Stimulated activated memory B cell treated with anti-CD40 and anti-IgM and Interleukin-4, amounts not matched to agents 10 μg/mL and 1 μg/mL and 100 μg/mL, for 72 hours (primary cell): Measurements from ENCODE around the gene TCEA3.

Source experiments
- ATAC-seq: fragments of 150-1000 bp; cut with Tn5 transposase; 2 replicates; pipeline ENCODE4 v1.10.0; 2021
- H3K27ac Mint-ChIP-seq: one replicate; pipeline ENCODE4 v1.8.0; 2022; ENCODE audit warnings: mild to moderate bottlenecking, mixed read lengths
- H3K27me3 Mint-ChIP-seq: one replicate; pipeline ENCODE4 v1.8.0; 2022; ENCODE audit warnings: mixed read lengths
- H3K36me3 Mint-ChIP-seq: one replicate; pipeline ENCODE4 v1.8.0; 2022; ENCODE audit warnings: mixed read lengths
- H3K4me1 Mint-ChIP-seq: one replicate; pipeline ENCODE4 v1.8.0; 2022; ENCODE audit warnings: mixed read lengths
- H3K4me3 Mint-ChIP-seq: one replicate; pipeline ENCODE4 v1.8.0; 2022; ENCODE audit warnings: mild to moderate bottlenecking, moderate library complexity, mixed read lengths
- H3K9me3 Mint-ChIP-seq: one replicate; pipeline ENCODE4 v1.8.0; 2022; ENCODE audit warnings: mixed read lengths

TCEA3 gene

GRCh38 chr1:23417570-23417969 lies 7.0 kb downstream of the TCEA3 start:
- Mint-ChIP-seq H3K36me3 (no peaks in the 10 kb centered on the region), H3K4me3 (no peak overlapping the region), H3K9me3 (no peaks in the 10 kb centered on the region), H3K4me1 (peaks cover 4% of the 10 kb centered on the region), H3K27me3 (peaks cover 8% of the 10 kb centered on the region), H3K27ac (no peak overlapping the region)
- no peak for ATAC-seq

DNA sequence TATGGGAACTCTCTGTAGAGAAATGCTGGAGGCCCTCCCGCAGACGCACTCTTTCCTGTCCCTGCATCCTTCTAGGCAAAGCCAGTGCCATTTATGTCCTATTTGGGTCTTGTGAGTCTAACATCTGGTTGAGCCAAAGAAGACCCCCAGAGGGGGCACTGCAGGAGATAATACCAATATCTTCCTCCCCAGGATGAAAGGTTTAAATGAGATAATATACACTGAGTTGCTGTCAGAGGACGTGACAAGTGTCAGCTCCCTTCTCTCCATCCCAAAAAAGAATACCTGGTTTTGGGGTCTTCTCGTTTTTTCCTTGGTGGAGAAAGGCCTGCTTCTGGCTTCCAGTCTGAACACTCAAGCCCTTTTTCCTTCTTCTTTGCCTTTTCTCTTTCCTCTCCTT lies 7.6 kb downstream of the TCEA3 start:
- H3K4me1 Mint-ChIP-seq = no peaks in the 10 kb centered on the region
- H3K27me3 Mint-ChIP-seq = peaks cover 2% of the 10 kb centered on the region
- no peaks in the 10 kb centered on the region for H3K36me3 Mint-ChIP-seq
- H3K4me3 Mint-ChIP-seq = no peak overlapping the region
- ATAC-seq = no peak
- H3K27ac Mint-ChIP-seq = no peak overlapping the region
- H3K9me3 Mint-ChIP-seq = no peaks in the 10 kb centered on the region

- no peak overlapping the region for H3K4me3 Mint-ChIP-seq
- no peaks in the 10 kb centered on the region for H3K9me3 Mint-ChIP-seq
- H3K27me3 Mint-ChIP-seq = no peaks in the 10 kb centered on the region
- ATAC-seq = no peak
- no peak overlapping the region for H3K27ac Mint-ChIP-seq
- no peaks in the 10 kb centered on the region for H3K36me3 Mint-ChIP-seq
- peaks cover 7% of the 10 kb centered on the region for H3K4me1 Mint-ChIP-seq
These were observed 15.7 kb downstream of the TCEA3 start for GRCh38 chr1:23408797-23409290.

- H3K9me3 Mint-ChIP-seq = no peaks in the 10 kb centered on the region
- no peaks in the 10 kb centered on the region for H3K36me3 Mint-ChIP-seq
- peaks cover 8% of the 10 kb centered on the region for H3K4me1 Mint-ChIP-seq
- no peaks in the 10 kb centered on the region for H3K27me3 Mint-ChIP-seq
- no peak for ATAC-seq
- no peak overlapping the region for H3K4me3 Mint-ChIP-seq
- no peak overlapping the region for H3K27ac Mint-ChIP-seq
These were observed 17.4 kb downstream of the TCEA3 start for GRCh38 chr1:23407016-23407630.

DNA sequence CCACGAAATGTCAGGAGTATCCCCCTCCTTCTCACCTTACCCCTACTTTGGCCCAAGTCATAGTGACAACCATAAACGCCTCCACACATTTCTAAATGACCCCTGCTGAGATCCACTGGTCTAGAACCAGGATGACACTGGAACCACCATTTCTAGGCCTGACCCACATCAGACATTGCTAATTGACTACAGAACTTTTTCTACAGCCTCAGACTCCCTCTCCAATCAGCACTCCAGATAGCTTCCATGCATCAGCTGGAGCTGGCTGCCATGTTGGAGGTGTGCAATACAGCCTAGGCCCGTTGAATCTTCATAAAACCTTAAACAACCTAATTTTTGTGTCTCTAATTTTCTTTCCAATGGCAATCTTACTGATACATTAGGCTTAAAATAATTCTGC lies 18.6 kb downstream of the TCEA3 start:
- no peak for ATAC-seq
- Mint-ChIP-seq H3K36me3 (no peaks in the 10 kb centered on the region), H3K27ac (no peak overlapping the region), H3K27me3 (no peaks in the 10 kb centered on the region), H3K4me1 (peaks cover 8% of the 10 kb centered on the region), H3K9me3 (no peaks in the 10 kb centered on the region), H3K4me3 (no peak overlapping the region)

DNA sequence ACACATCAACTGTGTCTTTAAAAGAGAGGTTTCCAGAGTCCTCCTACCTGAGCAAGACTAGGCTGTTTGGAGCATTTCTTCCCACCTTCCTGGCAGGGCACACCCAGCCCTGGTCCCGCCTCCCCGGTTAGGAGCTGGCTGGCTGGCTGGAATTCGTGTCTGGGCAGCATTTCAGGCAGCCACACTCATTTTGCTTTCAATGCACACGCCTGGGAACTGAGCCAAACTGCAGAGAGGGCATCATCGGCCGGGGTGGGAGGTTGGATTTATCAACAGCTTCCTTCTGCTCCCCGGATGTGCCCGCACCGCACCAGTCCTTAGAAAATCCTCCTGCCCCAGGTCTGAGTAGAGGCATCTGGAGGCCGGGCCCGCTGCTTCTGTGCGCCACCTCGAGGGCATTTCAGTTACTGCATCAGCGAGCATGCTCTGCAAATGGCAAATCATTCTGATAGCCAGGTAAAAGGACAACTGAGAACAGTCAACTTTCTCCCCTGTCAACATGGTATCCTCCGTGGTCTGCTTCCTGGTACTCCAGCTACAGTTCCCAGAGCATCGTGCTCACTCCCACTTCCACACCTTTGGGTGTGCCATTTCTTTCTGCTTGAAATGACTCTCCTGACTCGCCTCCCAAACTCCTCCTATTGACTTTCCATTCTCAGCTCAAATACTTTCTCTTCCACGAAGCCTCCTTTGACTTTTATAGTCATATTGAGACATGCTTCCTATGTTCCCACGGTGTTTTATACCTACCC lies 20.6 kb downstream of the TCEA3 start:
- Mint-ChIP-seq H3K9me3 (no peaks in the 10 kb centered on the region), H3K27me3 (no peaks in the 10 kb centered on the region), H3K4me1 (peaks cover 8% of the 10 kb centered on the region), H3K4me3 (no peak overlapping the region), H3K36me3 (no peaks in the 10 kb centered on the region), H3K27ac (no peak overlapping the region)
- peak; percentile 83 for ATAC-seq

GRCh38 chr1:23403355-23403734 lies 21.2 kb downstream of the TCEA3 start:
- Mint-ChIP-seq H3K4me3 (no peak overlapping the region), H3K27me3 (no peaks in the 10 kb centered on the region), H3K9me3 (no peaks in the 10 kb centered on the region), H3K27ac (no peak overlapping the region), H3K36me3 (no peaks in the 10 kb centered on the region), H3K4me1 (peaks cover 8% of the 10 kb centered on the region)
- no peak for ATAC-seq

GRCh38 chr1:23403038-23403336 lies 21.6 kb downstream of the TCEA3 start:
- H3K4me3 Mint-ChIP-seq = no peak overlapping the region
- H3K4me1 Mint-ChIP-seq = peaks cover 8% of the 10 kb centered on the region
- ATAC-seq = no peak

GRCh38 chr1:23402286-23403037 lies 22.1 kb downstream of the TCEA3 start:
- Mint-ChIP-seq H3K4me3 (no peak overlapping the region), H3K27ac (no peak overlapping the region)

More at GRCh38 chr1:23403038-23403336, 21.6 kb downstream of the TCEA3 start:
- Mint-ChIP-seq H3K27ac (no peak overlapping the region), H3K36me3 (no peaks in the 10 kb centered on the region), H3K9me3 (no peaks in the 10 kb centered on the region), H3K27me3 (no peaks in the 10 kb centered on the region)

GRCh38 chr1:23401313-23401712 lies 23.2 kb downstream of the TCEA3 start:
- Mint-ChIP-seq H3K27ac (no peak overlapping the region), H3K4me3 (no peak overlapping the region), H3K36me3 (no peaks in the 10 kb centered on the region), H3K9me3 (no peaks in the 10 kb centered on the region), H3K27me3 (no peaks in the 10 kb centered on the region), H3K4me1 (peaks cover 8% of the 10 kb centered on the region)
- no peak for ATAC-seq

More at GRCh38 chr1:23402286-23403037, 22.1 kb downstream of the TCEA3 start:
- no peak for ATAC-seq
- Mint-ChIP-seq H3K27me3 (no peaks in the 10 kb centered on the region), H3K9me3 (no peaks in the 10 kb centered on the region), H3K4me1 (peaks cover 8% of the 10 kb centered on the region), H3K36me3 (no peaks in the 10 kb centered on the region)

- Mint-ChIP-seq H3K36me3 (no peaks in the 10 kb centered on the region), H3K27me3 (no peaks in the 10 kb centered on the region), H3K4me1 (peaks cover 8% of the 10 kb centered on the region), H3K4me3 (no peak overlapping the region), H3K27ac (no peak overlapping the region), H3K9me3 (no peaks in the 10 kb centered on the region)
- no peak for ATAC-seq
These were observed 24.0 kb downstream of the TCEA3 start for GRCh38 chr1:23400324-23401114.

GRCh38 chr1:23399229-23399628 lies 25.3 kb downstream of the TCEA3 start:
- ATAC-seq = no peak
- Mint-ChIP-seq H3K27me3 (no peaks in the 10 kb centered on the region), H3K27ac (no peak overlapping the region), H3K9me3 (no peaks in the 10 kb centered on the region), H3K4me3 (no peak overlapping the region), H3K36me3 (no peaks in the 10 kb centered on the region), H3K4me1 (peaks cover 5% of the 10 kb centered on the region)

DNA sequence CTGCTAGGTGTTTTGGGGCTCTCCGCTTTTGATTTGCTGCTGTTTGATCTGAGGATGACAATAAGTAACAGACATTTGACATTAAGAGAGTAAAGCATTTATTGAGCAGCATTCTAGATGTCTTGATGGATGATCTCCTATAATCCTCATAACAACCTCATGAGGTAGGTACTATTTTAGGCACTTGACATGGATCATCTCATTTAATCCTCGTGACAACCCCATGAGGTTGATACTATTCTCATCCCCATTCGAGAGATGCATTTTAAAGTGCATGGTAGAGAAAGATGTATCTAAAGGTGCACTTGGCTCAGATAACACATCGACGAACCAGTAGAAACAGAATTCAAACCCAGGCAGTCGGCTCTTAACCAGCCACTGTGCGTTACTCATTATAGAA lies 26.6 kb downstream of the TCEA3 start:
- Mint-ChIP-seq H3K27me3 (no peaks in the 10 kb centered on the region), H3K4me3 (no peak overlapping the region), H3K4me1 (no peaks in the 10 kb centered on the region), H3K36me3 (no peaks in the 10 kb centered on the region), H3K9me3 (no peaks in the 10 kb centered on the region), H3K27ac (no peak overlapping the region)
- ATAC-seq = no peak

DNA sequence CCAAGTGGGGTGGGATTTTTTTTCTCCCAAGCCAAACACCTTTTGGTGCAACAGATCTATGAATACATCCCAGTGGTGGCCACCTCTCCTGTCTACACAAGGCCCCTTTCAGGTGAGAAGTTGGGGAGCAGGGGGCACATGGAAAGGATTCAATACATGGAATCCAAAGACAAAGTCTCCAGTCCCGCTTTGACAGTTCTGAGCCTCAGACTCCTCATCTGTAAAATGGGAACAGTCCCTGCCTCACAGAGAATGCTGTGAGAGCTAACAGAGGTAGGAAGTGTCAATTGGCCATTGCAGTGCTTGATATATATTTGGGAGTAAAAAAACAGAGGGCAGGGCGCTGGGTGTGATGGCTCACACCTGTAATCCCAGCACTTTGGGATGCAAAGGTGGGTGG lies 28.2 kb downstream of the TCEA3 start:
- no peaks in the 10 kb centered on the region for H3K9me3 Mint-ChIP-seq
- no peaks in the 10 kb centered on the region for H3K36me3 Mint-ChIP-seq
- H3K4me3 Mint-ChIP-seq = no peak overlapping the region
- H3K27ac Mint-ChIP-seq = no peak overlapping the region
- ATAC-seq = no peak
- no peaks in the 10 kb centered on the region for H3K4me1 Mint-ChIP-seq
- no peaks in the 10 kb centered on the region for H3K27me3 Mint-ChIP-seq

GRCh38 chr1:23395849-23396248 lies 28.7 kb downstream of the TCEA3 start:
- Mint-ChIP-seq H3K36me3 (no peaks in the 10 kb centered on the region), H3K4me3 (no peak overlapping the region), H3K27me3 (no peaks in the 10 kb centered on the region), H3K4me1 (no peaks in the 10 kb centered on the region), H3K9me3 (no peaks in the 10 kb centered on the region), H3K27ac (no peak overlapping the region)
- no peak for ATAC-seq
